GM12878 (cell line): ENCODE measurements around the gene DFFA. TPM values are rescaled to one million over a fixed set of nuclear protein-coding genes. Genes with fewer than 3 reads are reported as not detected.

Source experiments
- ASH2L ChIP-seq: fragments of 300-600, 200-600 bp; sonication (generic); IDR thresholded peaks from 2 replicates; pipeline ENCODE4 v1.6.1; 2017; ENCODE audit warnings: low read depth, mild to moderate bottlenecking, borderline replicate concordance
- BCL11A ChIP-seq: IDR thresholded peaks from 2 replicates; pipeline ENCODE4 v1.6.1; 2011; ENCODE audit warnings: low read depth, low read length
- BMI1 ChIP-seq: fragments of 450-650 bp; IDR thresholded peaks from 2 replicates; pipeline ENCODE4 v1.6.1; 2016; ENCODE audit warnings: mild to moderate bottlenecking, moderate library complexity, borderline replicate concordance
- E4F1 ChIP-seq: fragments of 450-650 bp; IDR thresholded peaks from 2 replicates; pipeline ENCODE4 v1.6.1; 2018; ENCODE audit warnings: borderline replicate concordance, mild to moderate bottlenecking; ENCODE audit not compliant: partially characterized antibody
- EED ChIP-seq: sonication (generic); IDR thresholded peaks from 2 replicates; pipeline ENCODE4 v1.6.1; 2016; ENCODE audit warnings: antibody characterized with exemption, low read depth
- ESRRA ChIP-seq: IDR thresholded peaks from 2 replicates; pipeline ENCODE4 v1.6.1; 2012; ENCODE audit warnings: mild to moderate bottlenecking, low read length, improper control_type of control experiment
- FOXK2 ChIP-seq: fragments of 450-650 bp; IDR thresholded peaks from 2 replicates; pipeline ENCODE4 v1.6.1; 2017; ENCODE audit warnings: mild to moderate bottlenecking, moderate library complexity
- GABPA ChIP-seq: IDR thresholded peaks from 2 replicates; pipeline ENCODE4 v1.6.1; 2014; ENCODE audit warnings: antibody characterized with exemption, low read depth, mild to moderate bottlenecking, inconsistent platforms
- HDAC2 ChIP-seq: fragments of 200-600 bp; sonication (generic); IDR thresholded peaks from 2 replicates; pipeline ENCODE4 v1.6.1; 2017
- HDAC6 ChIP-seq: fragments of 200-600 bp; sonication (generic); IDR thresholded peaks from one replicate; pipeline ENCODE4 v1.8.0; 2017; ENCODE audit warnings: antibody characterized with exemption; ENCODE audit not compliant: unreplicated experiment
- JUND ChIP-seq: IDR thresholded peaks from 2 replicates; pipeline ENCODE4 v1.6.1; 2012; ENCODE audit warnings: low read depth, mild to moderate bottlenecking, low read length, improper control_type of control experiment, moderate library complexity
- KDM1A ChIP-seq: fragments of 200-600 bp; sonication (generic); IDR thresholded peaks from 2 replicates; pipeline ENCODE4 v1.6.1; 2016; ENCODE audit warnings: borderline replicate concordance
- NRF1 ChIP-seq: conservative IDR thresholded peaks from 2 replicates; pipeline ENCODE4 v1.6.1; 2011; ENCODE audit warnings: mild to moderate bottlenecking, low read depth, low read length, improper control_type of control experiment
- POLR2A ChIP-seq: IDR thresholded peaks from 2 replicates; pipeline ENCODE4 v1.6.1; 2011; ENCODE audit warnings: low read depth, mild to moderate bottlenecking, low read length
- POLR2AphosphoS2 ChIP-seq: IDR thresholded peaks from 2 replicates; pipeline ENCODE4 v1.6.1; 2011; ENCODE audit warnings: low read depth, mild to moderate bottlenecking, low read length, improper control_type of control experiment, moderate library complexity
- POLR2AphosphoS5 ChIP-seq: IDR thresholded peaks from 2 replicates; pipeline ENCODE4 v1.6.1; 2011; ENCODE audit warnings: mild to moderate bottlenecking, low read length, inconsistent platforms
- SKIL ChIP-seq: fragments of 450-650 bp; IDR thresholded peaks from 2 replicates; pipeline ENCODE4 v1.6.1; 2017; ENCODE audit warnings: mild to moderate bottlenecking, low read depth, inconsistent platforms; ENCODE audit not compliant: poor library complexity, severe bottlenecking
- SMAD1 ChIP-seq: fragments of 450-650 bp; IDR thresholded peaks from 2 replicates; pipeline ENCODE4 v1.6.1; 2018; ENCODE audit warnings: mild to moderate bottlenecking, low read depth; ENCODE audit not compliant: partially characterized antibody
- SP1 ChIP-seq: IDR thresholded peaks from one replicate; pipeline ENCODE4 v1.6.1; 2011; ENCODE audit warnings: low read depth, low read length
- SREBF2 ChIP-seq: IDR thresholded peaks from 2 replicates; pipeline ENCODE4 v1.6.1; 2012; ENCODE audit warnings: mild to moderate bottlenecking, low read length
- SUPT20H ChIP-seq: IDR thresholded peaks from 2 replicates; pipeline ENCODE4 v1.6.1; 2011; ENCODE audit warnings: low read depth, mild to moderate bottlenecking, low read length, moderate library complexity, borderline replicate concordance; ENCODE audit not compliant: control insufficient read depth
- TCF12 ChIP-seq: IDR thresholded peaks from 2 replicates; pipeline ENCODE4 v1.6.1; 2011; ENCODE audit warnings: low read depth, mild to moderate bottlenecking, low read length
- TCF3 ChIP-seq: IDR thresholded peaks from 2 replicates; pipeline ENCODE4 v1.6.1; 2012; ENCODE audit warnings: low read depth, mild to moderate bottlenecking, low read length, borderline replicate concordance; ENCODE audit not compliant: insufficient read depth
- ZNF207 ChIP-seq: fragments of 450-650 bp; IDR thresholded peaks from 2 replicates; pipeline ENCODE4 v1.6.1; 2014; ENCODE audit warnings: antibody characterized with exemption, mild to moderate bottlenecking, borderline replicate concordance
- ZNF24 ChIP-seq: fragments of 450-650 bp; IDR thresholded peaks from 2 replicates; pipeline ENCODE4 v1.6.1; 2017; ENCODE audit warnings: antibody characterized with exemption, mild to moderate bottlenecking
- ZNF274 ChIP-seq: IDR thresholded peaks from one replicate; pipeline ENCODE4 v1.8.0; 2011; ENCODE audit not compliant: insufficient read length, insufficient read depth
- polyA plus RNA-seq, 11 experiments: library from polyadenylated mRNA; depleted of rRNA in 4 of 11; unstranded in 6 of 11; stranded (reverse) in 5 of 11; fragments of >200 nt; fragmentation: Nextera tagmentation in 4 of 11; fragmentation: Illumina TruSeq in 1 of 11; extraction: Ambion mirVana in 4 of 11; extraction: Trizol in 1 of 11; gene quantifications; 1 replicate in 1 of 11; 2 replicates in 10 of 11; pipeline versions ENCODE4 v1.2.1 to v1.2.3, GENCODE V29; 2011 to 2016; ENCODE audit warnings: inconsistent platforms in 2 of 11, missing spikeins in 2 of 11, low read depth in 1 of 11
- total RNA-seq, 4 experiments: library from RNA; depleted of rRNA in 3 of 4; stranded (reverse); fragments of >200 nt in 3 of 4; fragmentation: Illumina TruSeq in 1 of 4; extraction: Trizol in 1 of 4; gene quantifications; 2 replicates each; pipeline versions ENCODE4 v1.2.1 to v1.2.3, GENCODE V29; 2013 to 2021

Gene DFFA
- total and polyA plus RNA-seq, 10 of the 15 experiments (the other 5 are each of a cell fraction or from before 2014, with no cell fraction given): 37.4 to 83.8 (median 52.4) TPM

GRCh38 chr1:10494754-10495474 is 22.6 kb upstream of the DFFA start (continued):
- TF ChIP-seq TCF3: no peak
- no peak for TF ChIP-seq NRF1
- no peak for TF ChIP-seq SREBF2
- TF ChIP-seq SMAD1: no peak
- TF ChIP-seq POLR2AphosphoS5: no peak
- no peak for TF ChIP-seq ZNF274
- TF ChIP-seq HDAC6: no peak
- TF ChIP-seq BMI1: peak; percentile 72
- TF ChIP-seq SKIL: peak; percentile 79
- peak; percentile 39 for TF ChIP-seq E4F1
- TF ChIP-seq ZNF24: no peak
- no peak for TF ChIP-seq SP1
- no peak for TF ChIP-seq TCF12
- no peak for TF ChIP-seq ASH2L
- TF ChIP-seq EED: no peak
- TF ChIP-seq KDM1A: no peak
- no peak for TF ChIP-seq FOXK2
- no peak for TF ChIP-seq SUPT20H
- TF ChIP-seq POLR2AphosphoS2: no peak
- TF ChIP-seq ESRRA: no peak
- no peak for TF ChIP-seq HDAC2
- no peak for TF ChIP-seq GABPA
- no peak for TF ChIP-seq JUND
- peak; percentile 71; the same call in 1 of the 2 replicates for TF ChIP-seq ZNF207
- TF ChIP-seq BCL11A: no peak; the same call in 1 of the 2 replicates
- TF ChIP-seq POLR2A: no peak
